GM23338 (cell line): ENCODE data around the gene SNRPD3. TPM values are rescaled to one million over a fixed set of nuclear protein-coding genes. Genes with fewer than 3 reads are reported as not detected.

Experiments
- ATAC-seq: fragments of 200-7000 bp; cut with Tn5 transposase; 3 replicates; pipeline ENCODE4 v1.9.1; 2020
- DNase-seq: peaks from one replicate; pipeline ENCODE4 v3.0.0-alpha.2; 2015; ENCODE audit warnings: low spot score
- H2AFZ ChIP-seq: fragments of 200-600 bp; sonication (generic); 2 replicates; pipeline ENCODE4 v1.8.0; 2016; ENCODE audit warnings: antibody characterized with exemption, mild to moderate bottlenecking, moderate library complexity
- H3F3A ChIP-seq: fragments of 200-600 bp; sonication (generic); replicated peaks from 2 replicates; pipeline ENCODE4 v1.8.0; 2017; ENCODE audit warnings: antibody characterized with exemption, mixed run types, low read depth
- H3K27ac ChIP-seq: fragments of 200-600 bp; sonication (generic); 2 replicates; pipeline ENCODE4 v1.6.1; 2016; ENCODE audit warnings: low read depth
- H3K27me3 ChIP-seq: fragments of 200-600 bp; sonication (generic); 2 replicates; pipeline ENCODE4 v1.8.0; 2016; ENCODE audit warnings: mild to moderate bottlenecking, mixed run types, moderate library complexity; ENCODE audit not compliant: insufficient read depth
- H3K36me3 ChIP-seq: fragments of 200-600 bp; sonication (generic); 2 replicates; pipeline ENCODE4 v1.8.0; 2016; ENCODE audit warnings: mild to moderate bottlenecking; ENCODE audit not compliant: insufficient read depth
- H3K4me1 ChIP-seq: fragments of 200-600 bp; sonication (generic); 2 replicates; pipeline ENCODE4 v1.8.0; 2016; ENCODE audit warnings: mild to moderate bottlenecking, moderate library complexity; ENCODE audit not compliant: insufficient read depth
- H3K4me2 ChIP-seq: fragments of 200-600 bp; sonication (generic); 2 replicates; pipeline ENCODE4 v1.7.1; 2017; ENCODE audit warnings: mixed run types
- H3K4me3 ChIP-seq: fragments of 200-600 bp; sonication (generic); 2 replicates; pipeline ENCODE4 v1.6.1; 2016; ENCODE audit warnings: mixed run types
- H3K79me2 ChIP-seq: fragments of 200-600 bp; sonication (generic); replicated peaks from 2 replicates; pipeline ENCODE4 v1.8.0; 2017; ENCODE audit warnings: mild to moderate bottlenecking; ENCODE audit not compliant: insufficient read depth
- H3K9me2 ChIP-seq: fragments of 200-600 bp; sonication (generic); 2 replicates; pipeline ENCODE4 v1.8.0; 2017; ENCODE audit not compliant: insufficient read depth
- H4K20me1 ChIP-seq: fragments of 200-600 bp; sonication (generic); replicated peaks from 2 replicates; pipeline ENCODE4 v1.8.0; 2017; ENCODE audit warnings: mild to moderate bottlenecking; ENCODE audit not compliant: insufficient read depth
- H3K27ac Mint-ChIP-seq: 2 replicates; pipeline ENCODE4 v1.8.0; 2020; ENCODE audit warnings: inconsistent platforms, mild to moderate bottlenecking, moderate library complexity, mixed read lengths
- H3K27me3 Mint-ChIP-seq: 3 replicates; pipeline ENCODE4 v1.8.0; 2022; ENCODE audit warnings: low read depth, mild to moderate bottlenecking, moderate library complexity, mixed read lengths, inconsistent platforms; ENCODE audit not compliant: insufficient read depth, poor library complexity
- H3K36me3 Mint-ChIP-seq: 3 replicates; pipeline ENCODE4 v1.8.0; 2021; ENCODE audit warnings: low read depth, mild to moderate bottlenecking, inconsistent platforms, moderate library complexity, mixed read lengths
- H3K4me1 Mint-ChIP-seq: 3 replicates; pipeline ENCODE4 v1.8.0; 2020; ENCODE audit warnings: mild to moderate bottlenecking, inconsistent platforms, mixed read lengths
- H3K4me3 Mint-ChIP-seq: 3 replicates; pipeline ENCODE4 v1.8.0; 2021; ENCODE audit warnings: moderate library complexity, mild to moderate bottlenecking, inconsistent platforms, mixed read lengths
- H3K9me3 Mint-ChIP-seq: 3 replicates; pipeline ENCODE4 v1.8.0; 2020; ENCODE audit warnings: moderate library complexity, mild to moderate bottlenecking, inconsistent platforms, mixed read lengths
- CREB1 ChIP-seq: fragments of 250-450 bp; sonication (Bioruptor Pico); IDR thresholded peaks from 2 replicates; pipeline ENCODE4 v1.5.0; 2020; ENCODE audit warnings: low read depth, mild to moderate bottlenecking, moderate library complexity
- ETS1 ChIP-seq: IDR thresholded peaks from 2 replicates; pipeline ENCODE4 v1.6.1; 2016; ENCODE audit warnings: antibody characterized with exemption
- EZH2 ChIP-seq: fragments of 200-600 bp; sonication (generic); IDR thresholded peaks from one replicate; pipeline ENCODE4 v1.8.0; 2017; ENCODE audit warnings: antibody characterized with exemption, mild to moderate bottlenecking, low read depth; ENCODE audit not compliant: unreplicated experiment
- JUNB ChIP-seq: IDR thresholded peaks from one replicate; pipeline ENCODE4 v1.6.1; 2016; ENCODE audit warnings: antibody characterized with exemption; ENCODE audit not compliant: unreplicated experiment
- NANOG ChIP-seq: IDR thresholded peaks from 2 replicates; pipeline ENCODE4 v1.6.1; 2016; ENCODE audit warnings: antibody characterized with exemption, borderline replicate concordance
- POLR2AphosphoS5 ChIP-seq: IDR thresholded peaks from 2 replicates; pipeline ENCODE4 v1.6.1; 2016; ENCODE audit warnings: antibody characterized with exemption, low read depth
- REST ChIP-seq: IDR thresholded peaks from one replicate; pipeline ENCODE4 v1.6.1; 2018; ENCODE audit warnings: antibody characterized with exemption; ENCODE audit not compliant: unreplicated experiment
- STAT1 ChIP-seq: IDR thresholded peaks from one replicate; pipeline ENCODE4 v1.6.1; 2016; ENCODE audit warnings: antibody characterized with exemption; ENCODE audit not compliant: unreplicated experiment
- ZNF114 ChIP-seq: fragments of 250-450 bp; sonication (Bioruptor Pico); IDR thresholded peaks from 2 replicates; pipeline ENCODE4 v1.5.0; 2020; ENCODE audit warnings: mild to moderate bottlenecking, moderate library complexity
- ZNF331 ChIP-seq: fragments of 250-450 bp; sonication (Bioruptor Pico); IDR thresholded peaks from 2 replicates; pipeline ENCODE4 v1.5.0; 2020; ENCODE audit warnings: low read depth, mild to moderate bottlenecking, moderate library complexity
- polyA plus RNA-seq: library from polyadenylated mRNA; unstranded; fragments of >200 nt; fragmentation: Nextera tagmentation; extraction: Ambion mirVana; gene quantifications from 2 replicates; pipeline ENCODE4 v1.2.1, GENCODE V29; 2016
- total RNA-seq: library from RNA; depleted of rRNA; stranded (reverse); fragments of >200 nt; shearing (Covaris generic); gene quantifications from 2 replicates; pipeline ENCODE4 v1.2.3, GENCODE V29; 2014

Gene SNRPD3
- total and polyA plus RNA-seq, 2 experiments from 2014 or later = 314 to 375 TPM

DNA sequence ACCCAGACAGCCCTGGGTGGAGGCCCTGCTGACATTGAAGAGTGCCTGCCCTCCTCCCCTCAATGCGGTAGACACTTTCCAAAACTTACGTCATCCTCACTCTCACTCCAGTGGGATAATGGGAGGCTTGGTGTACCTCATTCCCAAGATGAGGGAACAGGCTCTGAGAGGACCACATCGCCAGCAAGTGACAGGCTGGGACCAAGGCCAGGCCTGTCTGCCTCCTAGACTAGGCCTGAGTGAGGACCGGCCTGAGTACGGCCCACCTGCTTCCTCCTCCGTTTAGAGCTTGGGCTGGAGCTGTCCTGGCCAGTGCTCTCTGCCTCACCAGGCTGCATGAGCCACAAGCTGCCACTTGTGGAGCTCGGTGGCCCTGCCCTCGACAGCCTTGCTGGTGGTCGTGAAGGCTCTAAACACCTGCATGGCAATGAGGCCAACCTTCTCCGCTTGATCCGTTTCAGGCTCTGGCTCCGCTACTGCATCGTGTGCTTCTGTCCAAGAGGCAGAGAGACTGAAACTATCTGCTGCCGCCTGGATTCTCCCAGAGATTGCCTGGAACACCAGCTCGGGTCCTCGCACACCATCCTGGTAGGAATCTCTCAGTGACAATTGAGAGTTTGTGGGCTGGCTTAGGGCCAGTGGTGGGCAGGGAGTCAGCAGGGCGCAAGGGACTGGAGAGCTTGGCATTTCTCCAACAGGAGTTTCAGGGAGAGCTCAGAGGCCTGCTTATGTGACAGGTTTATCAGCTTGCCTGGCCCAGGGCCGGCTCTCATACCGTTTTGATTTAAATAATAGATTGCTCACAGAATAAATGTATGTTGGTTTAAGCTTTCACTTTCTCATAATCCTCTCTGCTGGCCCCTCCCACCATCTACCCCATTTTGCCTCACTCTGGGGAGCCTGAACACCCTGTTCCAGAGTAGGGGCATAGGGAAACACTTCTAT, 27.7 kb downstream of the SNRPD3 start:
- H3K4me3 Mint-ChIP-seq = no peak overlapping the region
- Histone ChIP-seq H3K36me3 (no peaks in the 10 kb centered on the region), H3K4me3 (no peak overlapping the region), H4K20me1 (0 out of 2 replicates have a peak, but pooled peaks cover 5% of the 10 kb centered on the region), H3K27ac (no peak overlapping the region), H3K27me3 (no peaks in the 10 kb centered on the region), H3K4me2 (no peak overlapping the region), H2AFZ (no peak overlapping the region), H3K9me2 (no peaks in the 10 kb centered on the region), H3F3A (0 out of 2 replicates have a peak, but pooled peaks cover 5% of the 10 kb centered on the region), H3K79me2 (no peaks in the 10 kb centered on the region), H3K4me1 (no peaks in the 10 kb centered on the region)
- no peaks in the 10 kb centered on the region for H3K9me3 Mint-ChIP-seq
- no peaks in the 10 kb centered on the region; the same call in 2 of the 3 replicates for H3K4me1 Mint-ChIP-seq
- peak; percentile 13; the same call in 1 of the 3 replicates for ATAC-seq
- H3K27me3 Mint-ChIP-seq = peaks cover 1% of the 10 kb centered on the region
- H3K36me3 Mint-ChIP-seq = no peaks in the 10 kb centered on the region
- no peak overlapping the region for H3K27ac Mint-ChIP-seq
- no peak for DNase-seq
- TF ChIP-seq EZH2 = no peak
- no peak for TF ChIP-seq POLR2AphosphoS5
- TF ChIP-seq NANOG = no peak
- no peak for TF ChIP-seq JUNB
- no peak for TF ChIP-seq ZNF114 (CRISPR knock-in tag)
- no peak for TF ChIP-seq ZNF331 (CRISPR knock-in tag)
- TF ChIP-seq REST = no peak
- no peak for TF ChIP-seq CREB1 (CRISPR knock-in tag)
- TF ChIP-seq ETS1 = no peak
- TF ChIP-seq STAT1 = no peak
